ENCODE results near the gene MAD2L1BP. TPM values are rescaled to one million over a fixed set of nuclear protein-coding genes. Genes with fewer than 3 reads are reported as not detected.
A peak's percentile ranks its signal among the peaks of the same experiment; 100 is the strongest.

MAD2L1BP gene
- total and polyA plus RNA-seq, 2 of the 4 experiments (the other 2 are of a cell fraction), result 28.1 to 50.2 TPM

- Histone ChIP-seq H3K9ac (ENCODE audit: low read depth, low read length) (no peak overlapping the region), H2BK120ac (ENCODE audit: low read depth, low read length) (no peak overlapping the region), H3K14ac (replicated peaks; ENCODE audit: low read depth, low read length) (no peak overlapping the region), H3K4me1 (ENCODE audit: control insufficient read depth, insufficient read depth, low read length) (no peaks in the 10 kb centered on the region), H3K4me2 (ENCODE audit: low read depth, low read length) (no peak overlapping the region), H2AK9ac (replicated peaks; ENCODE audit: low read depth, low read length, poor library complexity) (peak overlapping the region; percentile 25), H4K91ac (ENCODE audit: insufficient read depth, low read depth, low read length) (no peak overlapping the region), H2BK15ac (ENCODE audit: low read depth, low read length) (no peak overlapping the region), H4K5ac (ENCODE audit: low read depth, low read length) (no peak overlapping the region), H4K8ac (ENCODE audit: low read depth in 2 of 2, low read length in 2 of 2) (no peak overlapping the region), H3K27ac (ENCODE audit: insufficient read depth, low read length) (no peak overlapping the region), H3K79me1 (ENCODE audit: low read depth in 1 of 2, low read length in 2 of 2) (peaks cover 38 to 65% of the 10 kb centered on the region in 2 experiments), H4K20me1 (ENCODE audit: insufficient read depth, low read length) (no peaks in the 10 kb centered on the region; the same call in 1 of the 2 replicates), H2AK5ac (ENCODE audit: low read depth, low read length) (no peak overlapping the region), H2BK5ac (ENCODE audit: low read depth, low read length, poor library complexity, severe bottlenecking) (no peak overlapping the region), H3K4me3 (ENCODE audit: insufficient read depth, low read depth, low read length) (no peak overlapping the region), H3K9me3 (ENCODE audit: control insufficient read depth, insufficient read depth, low read length) (no peaks in the 10 kb centered on the region), H3K56ac (ENCODE audit: extremely low read depth, insufficient read depth, low read length) (no peak overlapping the region), H3K36me3 (ENCODE audit: control insufficient read depth, insufficient read depth, low read length) (peaks cover 63% of the 10 kb centered on the region), H2AFZ (replicated peaks; ENCODE audit: low read length, poor library complexity) (no peak overlapping the region), H3K27me3 (ENCODE audit: control insufficient read depth, insufficient read depth, low read length) (no peaks in the 10 kb centered on the region), H3K23ac (ENCODE audit: low read depth, low read length) (no peak overlapping the region), H3K4ac (ENCODE audit: low read depth, low read length) (no peak overlapping the region), H3K9me1 (ENCODE audit: insufficient read depth, low read length) (peaks cover 27% of the 10 kb centered on the region), H2BK20ac (ENCODE audit: low read depth, low read length) (no peak overlapping the region), H3K18ac (ENCODE audit: low read depth, low read length) (no peak overlapping the region)
- no CpG with 5 or more reads among the region's 12 CpGs for WGBS, 2 experiments (ENCODE audit: extremely low coverage in 2 of 2, insufficient read length in 1 of 2)
- ChIA-PET POLR2A (ENCODE audit: unreplicated experiment) (no interaction called here), CTCF (no interaction called here)
- BruUV-seq (replicated peaks), result no TSS peak
- ATAC-seq (ENCODE audit: low read depth) (no peak), DNase-seq (no peak)
- in situ Hi-C loops (cut with MboI; ENCODE audit: low sequenced_read_pairs) (no loop called here), dilution Hi-C loops (cut with HindIII; ENCODE audit: low sequenced_read_pairs, unreplicated experiment) (no loop called here), intact Hi-C loops (cut with micrococcal nuclease) (no loop called here)
- no peak for TF ChIP-seq MXI1 (IDR thresholded peaks at IDR 0.05; ENCODE audit: borderline replicate concordance, low read depth, low read length)
- TF ChIP-seq SMC3 (IDR thresholded peaks at IDR 0.05; ENCODE audit: low read depth, low read length), result no peak
- no peak for TF ChIP-seq CTCF (conservative IDR thresholded peaks at IDR 0.05; ENCODE audit: low read depth, low read length)
- TF ChIP-seq NFE2L2 (IDR thresholded peaks at IDR 0.05; ENCODE audit: low read depth, low read length), result no peak
Measured at GRCh38 chr6:43621078-43621835, 14.4 kb upstream of the MAD2L1BP start.

Data from IMR-90 (cell line).